Mesothelial cell of epicardium (in vitro differentiated cells): ENCODE data around the gene RGCC. TPM values are rescaled to one million over a fixed set of nuclear protein-coding genes. Genes with fewer than 3 reads are reported as not detected.

Experiments used
- DNase-seq, 2 experiments: peaks; one replicate each; pipeline ENCODE4 v3.0.0; 2021; ENCODE audit warnings: low spot score in 2 of 2; ENCODE audit not compliant: unreplicated experiment in 2 of 2
- H3K27ac Mint-ChIP-seq: 2 replicates; pipeline ENCODE4 v1.8.0; 2021; ENCODE audit warnings: mixed read lengths
- H3K27me3 Mint-ChIP-seq: 2 replicates; pipeline ENCODE4 v1.8.0; 2021; ENCODE audit warnings: low read depth, mixed read lengths
- H3K36me3 Mint-ChIP-seq: 2 replicates; pipeline ENCODE4 v1.8.0; 2021; ENCODE audit warnings: mixed read lengths
- H3K4me1 Mint-ChIP-seq: 2 replicates; pipeline ENCODE4 v1.8.0; 2021; ENCODE audit warnings: mixed read lengths
- H3K4me3 Mint-ChIP-seq: 2 replicates; pipeline ENCODE4 v1.8.0; 2021; ENCODE audit warnings: mild to moderate bottlenecking, moderate library complexity, mixed read lengths
- H3K9me3 Mint-ChIP-seq: 2 replicates; pipeline ENCODE4 v1.8.0; 2021; ENCODE audit warnings: mixed read lengths
- total RNA-seq: library from RNA; stranded (reverse); gene quantifications from 3 replicates; pipeline ENCODE4 v1.2.1, GENCODE V29; 2021
- TF ChIP-seq, protein P1 (sequence below): fragments of 200-600 bp; sonication (generic); IDR thresholded peaks from one replicate; pipeline ENCODE4 v1.5.0; 2021; ENCODE audit warnings: antibody characterized with exemption; ENCODE audit not compliant: unreplicated experiment

The RGCC gene
- total RNA-seq, 1 donor from 2014 or later: 0.85 TPM

DNA sequence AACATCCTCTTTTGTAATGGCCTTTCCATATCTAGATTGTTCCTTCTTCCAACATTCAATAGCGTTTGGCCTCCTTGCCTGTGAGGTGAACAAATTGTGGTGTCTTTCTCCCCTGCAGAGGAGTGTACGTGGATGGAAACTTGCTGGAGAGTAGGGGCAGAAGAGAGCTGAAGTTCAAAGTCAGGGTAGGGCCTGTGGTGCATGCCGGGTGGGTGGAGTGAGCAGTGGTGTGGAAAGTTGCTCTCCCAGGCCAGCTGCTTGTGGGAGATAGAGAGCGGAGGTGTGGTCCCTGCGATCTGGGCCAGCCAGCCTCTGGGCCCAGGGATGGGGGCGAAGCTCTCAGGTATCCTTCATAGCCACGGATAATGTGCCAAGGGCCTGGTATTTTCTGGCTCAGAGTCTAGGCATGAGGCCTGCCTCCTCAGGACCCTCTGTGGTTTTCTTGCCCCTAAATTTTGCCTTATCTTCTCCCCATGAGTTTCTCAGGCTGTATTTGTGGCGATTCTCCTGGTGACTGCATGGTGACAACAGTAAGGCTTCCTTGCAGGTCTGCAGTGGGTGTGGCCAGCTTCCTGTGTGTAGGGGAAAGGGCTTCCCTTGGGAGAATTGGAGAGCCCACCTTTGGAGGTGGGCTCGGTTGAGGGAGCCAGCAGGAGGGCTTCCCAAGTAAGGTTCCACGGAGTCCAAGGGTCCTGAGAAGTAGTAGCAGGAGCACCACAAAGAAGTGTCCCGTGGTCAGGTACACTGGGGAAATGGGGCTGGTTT, 6.7 kb downstream of the RGCC start:
- no peak for DNase-seq
- H3K27me3 Mint-ChIP-seq: peaks cover 32% of the 10 kb centered on the region
- no peaks in the 10 kb centered on the region for H3K36me3 Mint-ChIP-seq
- H3K9me3 Mint-ChIP-seq: no peaks in the 10 kb centered on the region
- H3K27ac Mint-ChIP-seq: no peak overlapping the region
- no peak overlapping the region for H3K4me3 Mint-ChIP-seq
- H3K4me1 Mint-ChIP-seq: peaks cover 11% of the 10 kb centered on the region
- TF ChIP-seq, protein P1, sequence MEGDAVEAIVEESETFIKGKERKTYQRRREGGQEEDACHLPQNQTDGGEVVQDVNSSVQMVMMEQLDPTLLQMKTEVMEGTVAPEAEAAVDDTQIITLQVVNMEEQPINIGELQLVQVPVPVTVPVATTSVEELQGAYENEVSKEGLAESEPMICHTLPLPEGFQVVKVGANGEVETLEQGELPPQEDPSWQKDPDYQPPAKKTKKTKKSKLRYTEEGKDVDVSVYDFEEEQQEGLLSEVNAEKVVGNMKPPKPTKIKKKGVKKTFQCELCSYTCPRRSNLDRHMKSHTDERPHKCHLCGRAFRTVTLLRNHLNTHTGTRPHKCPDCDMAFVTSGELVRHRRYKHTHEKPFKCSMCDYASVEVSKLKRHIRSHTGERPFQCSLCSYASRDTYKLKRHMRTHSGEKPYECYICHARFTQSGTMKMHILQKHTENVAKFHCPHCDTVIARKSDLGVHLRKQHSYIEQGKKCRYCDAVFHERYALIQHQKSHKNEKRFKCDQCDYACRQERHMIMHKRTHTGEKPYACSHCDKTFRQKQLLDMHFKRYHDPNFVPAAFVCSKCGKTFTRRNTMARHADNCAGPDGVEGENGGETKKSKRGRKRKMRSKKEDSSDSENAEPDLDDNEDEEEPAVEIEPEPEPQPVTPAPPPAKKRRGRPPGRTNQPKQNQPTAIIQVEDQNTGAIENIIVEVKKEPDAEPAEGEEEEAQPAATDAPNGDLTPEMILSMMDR: no peak

DNA sequence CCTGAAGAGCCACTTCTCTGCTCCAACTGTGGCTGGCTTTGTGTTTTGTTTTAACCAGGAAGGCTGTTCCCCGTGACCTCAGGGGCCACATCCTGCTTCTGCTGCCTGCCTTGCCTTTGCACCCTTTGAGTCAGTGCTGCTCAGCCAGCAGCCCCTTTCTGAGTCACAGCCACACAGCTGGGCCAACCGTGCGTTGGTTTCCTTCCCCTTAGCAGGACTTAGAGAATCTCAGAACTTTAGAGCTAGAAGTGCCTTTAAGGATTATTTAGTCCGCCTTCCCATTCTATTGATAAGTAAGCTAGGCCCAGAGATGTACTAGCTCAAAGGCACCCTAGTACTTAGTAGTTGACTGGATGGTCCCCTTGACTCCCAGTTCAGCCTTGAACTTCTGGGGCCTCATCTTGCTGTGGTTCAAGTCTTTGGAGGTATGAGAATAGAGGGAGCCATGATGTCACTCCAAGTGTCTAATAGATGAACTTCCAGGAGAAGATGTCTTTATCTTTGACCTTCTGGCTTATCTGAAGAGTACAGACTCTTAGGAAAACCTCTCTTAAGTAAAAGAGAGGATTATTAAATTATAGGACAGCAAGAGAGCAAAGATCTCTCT, 8.0 kb downstream of the RGCC start:
- no peak overlapping the region for H3K27ac Mint-ChIP-seq
- H3K27me3 Mint-ChIP-seq: peaks cover 19% of the 10 kb centered on the region

DNA sequence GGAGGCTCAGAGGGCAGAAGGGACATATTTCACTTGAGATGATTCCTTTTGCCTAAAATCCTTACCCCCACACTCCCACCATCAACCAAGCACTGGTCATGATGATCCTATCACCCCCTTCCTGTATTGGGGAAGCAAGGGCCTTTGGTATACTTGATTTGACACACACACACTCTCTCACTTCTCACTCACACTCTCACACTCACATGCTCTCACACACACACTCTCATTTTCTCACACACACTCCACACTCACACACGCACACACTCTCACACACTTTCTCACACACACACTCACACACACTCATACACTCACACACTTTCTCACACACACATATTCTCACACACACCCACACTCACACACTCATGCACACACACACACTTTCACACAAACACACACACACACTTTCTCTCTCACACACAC, 8.6 kb downstream of the RGCC start:
- Mint-ChIP-seq H3K27me3 (peaks cover 15% of the 10 kb centered on the region), H3K9me3 (no peaks in the 10 kb centered on the region), H3K4me1 (peaks cover 11% of the 10 kb centered on the region), H3K36me3 (no peaks in the 10 kb centered on the region), H3K4me3 (no peak overlapping the region), H3K27ac (no peak overlapping the region)
- no peak for DNase-seq
- TF ChIP-seq, protein P1: no peak

More for the DNA sequence above, 8.0 kb downstream of the RGCC start:
- DNase-seq: no peak
- Mint-ChIP-seq H3K9me3 (no peaks in the 10 kb centered on the region), H3K36me3 (no peaks in the 10 kb centered on the region), H3K4me3 (no peak overlapping the region), H3K4me1 (peaks cover 11% of the 10 kb centered on the region)
- TF ChIP-seq, protein P1: no peak

DNA sequence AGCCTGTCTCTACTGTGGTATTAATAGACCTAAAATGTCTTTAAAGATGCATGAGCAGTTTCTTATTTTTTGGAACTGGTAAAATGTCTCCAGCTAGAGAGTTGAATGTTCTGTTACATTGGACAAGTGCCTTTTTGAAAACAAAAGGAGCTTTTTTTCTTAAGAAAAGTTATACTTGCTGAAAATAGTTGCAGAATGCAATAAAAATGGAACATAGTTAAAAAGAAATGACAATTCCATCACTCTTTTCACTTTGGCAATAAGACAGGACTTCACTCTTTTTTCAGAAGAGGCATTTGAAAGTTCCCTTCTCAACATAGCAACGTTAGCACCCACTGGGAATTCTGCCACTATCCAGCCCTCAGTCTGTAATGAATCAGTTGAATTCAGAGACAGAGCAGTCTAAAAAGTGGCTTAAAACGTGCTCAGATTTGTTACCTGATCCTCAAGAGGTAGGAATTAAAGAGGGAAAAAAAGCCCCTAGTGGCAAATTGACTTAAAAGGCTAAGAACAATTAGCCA, 10.1 kb downstream of the RGCC start:
- H3K27me3 Mint-ChIP-seq: peaks cover 4% of the 10 kb centered on the region
- no peaks in the 10 kb centered on the region for H3K36me3 Mint-ChIP-seq
- DNase-seq: no peak
- H3K4me3 Mint-ChIP-seq: no peak overlapping the region
- no peak overlapping the region for H3K27ac Mint-ChIP-seq
- H3K4me1 Mint-ChIP-seq: peaks cover 11% of the 10 kb centered on the region
- TF ChIP-seq, protein P1: no peak
- H3K9me3 Mint-ChIP-seq: peaks cover 4% of the 10 kb centered on the region

DNA sequence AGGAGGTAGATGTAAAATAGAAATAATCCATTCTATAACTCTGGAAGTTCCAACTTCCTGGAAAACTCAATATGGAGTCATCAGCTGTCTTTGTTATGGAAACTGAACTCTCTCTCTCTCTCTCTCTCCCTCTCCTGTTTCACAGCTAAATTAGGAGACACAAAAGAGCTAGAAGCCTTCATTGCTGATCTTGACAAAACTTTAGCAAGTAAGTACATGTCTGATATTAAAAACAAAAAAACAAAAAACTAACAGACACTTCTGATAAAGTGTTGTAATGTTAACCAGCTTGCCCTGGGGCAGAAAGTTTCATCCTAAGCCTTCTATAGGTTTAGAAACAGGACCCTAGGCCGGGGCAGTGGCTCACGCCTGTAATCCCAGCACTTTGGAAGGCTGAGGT, 11.3 kb downstream of the RGCC start:
- TF ChIP-seq, protein P1: no peak
- Mint-ChIP-seq H3K27ac (no peak overlapping the region), H3K4me1 (peaks cover 11% of the 10 kb centered on the region), H3K27me3 (no peaks in the 10 kb centered on the region), H3K9me3 (peaks cover 13% of the 10 kb centered on the region), H3K36me3 (no peaks in the 10 kb centered on the region), H3K4me3 (no peak overlapping the region)
- DNase-seq: no peak
